Measurements from ENCODE around the gene NRXN2.

Gene NRXN2

GRCh38 chr11:64558869-64559268 is 164.1 kb downstream of the NRXN2 start:
- Mint-ChIP-seq H3K36me3 (ENCODE audit: low read depth) (no peaks in the 10 kb centered on the region), H3K27me3 (ENCODE audit: low read depth) (no peaks in the 10 kb centered on the region), H3K9me3 (no peaks in the 10 kb centered on the region), H3K4me1 (ENCODE audit: low read depth) (no peaks in the 10 kb centered on the region), H3K4me3 (no peak overlapping the region), H3K27ac (no peak overlapping the region)

GRCh38 chr11:64558065-64558745 is 164.8 kb downstream of the NRXN2 start:
- H3K9me3 Mint-ChIP-seq, result no peaks in the 10 kb centered on the region
- no peaks in the 10 kb centered on the region for H3K36me3 Mint-ChIP-seq (ENCODE audit: low read depth)
- no peaks in the 10 kb centered on the region for H3K4me1 Mint-ChIP-seq (ENCODE audit: low read depth)
- no peak overlapping the region for H3K4me3 Mint-ChIP-seq
- no peaks in the 10 kb centered on the region for H3K27me3 Mint-ChIP-seq (ENCODE audit: low read depth)
- H3K27ac Mint-ChIP-seq, result no peak overlapping the region

- H3K27me3 Mint-ChIP-seq (ENCODE audit: low read depth), result no peaks in the 10 kb centered on the region
- H3K4me3 Mint-ChIP-seq, result no peak overlapping the region
- no peaks in the 10 kb centered on the region for H3K36me3 Mint-ChIP-seq (ENCODE audit: low read depth)
- H3K9me3 Mint-ChIP-seq, result peaks cover 3% of the 10 kb centered on the region
- H3K27ac Mint-ChIP-seq, result no peak overlapping the region
- no peaks in the 10 kb centered on the region for H3K4me1 Mint-ChIP-seq (ENCODE audit: low read depth)
Observed at GRCh38 chr11:64556721-64557250, 166.2 kb downstream of the NRXN2 start.

All from T-helper 1 cell treated with Interleukin-12 subunit alpha and Interleukin-12 subunit beta and Interleukin-4 antibody, amounts not matched to agents 30 μg/mL and 1 μg/mL, for 36 hours (primary cell).